Panc1 (cell line): ENCODE results near the gene NPAS3. TPM values are rescaled to one million over a fixed set of nuclear protein-coding genes. Genes with fewer than 3 reads are reported as not detected.

Experiments
- ATAC-seq: fragments of 200-7000 bp; cut with Tn5 transposase; 2 replicates; pipeline ENCODE4 v1.9.1; 2020; ENCODE audit warnings: mild to moderate bottlenecking, moderate library complexity
- BruUV-seq: library from RNA; stranded (reverse); fragments of 400-500 nt; replicated peaks from 2 replicates; lab custom pipeline; 2021; lab: Mats Ljungman, UMichigan
- CTCF ChIA-PET: fragments of 300-600 bp; sonication (Branson Sonifier 250); formaldehyde crosslinking; loops from one replicate; lab custom pipeline; 2022; ENCODE audit warnings: antibody characterized with exemption; lab: Charles Lee
- POLR2A ChIA-PET: fragments of 300-600 bp; sonication (Branson Sonifier 250); formaldehyde crosslinking; loops from one replicate; lab custom pipeline; 2022; ENCODE audit warnings: antibody characterized with exemption; lab: Charles Lee
- DNase-seq: peaks from one replicate; pipeline ENCODE4 v3.0.0-alpha.2; 2010; ENCODE audit warnings: low read depth, low spot score
- H3K27ac ChIP-seq: 2 replicates; pipeline ENCODE4 v1.5.1; 2011; ENCODE audit warnings: mild to moderate bottlenecking, low read length, inconsistent platforms
- H3K27me3 ChIP-seq: fragments of 200-500 bp; sonication (Bioruptor generic); 2 replicates; pipeline ENCODE4 v1.6.0; 2014; ENCODE audit warnings: low read length, inconsistent platforms; ENCODE audit not compliant: control insufficient read depth, insufficient read depth
- H3K36me3 ChIP-seq: fragments of 200-500 bp; sonication (Bioruptor generic); 2 replicates; pipeline ENCODE4 v1.5.1; 2014; ENCODE audit warnings: inconsistent platforms, mild to moderate bottlenecking, low read length, moderate library complexity; ENCODE audit not compliant: control insufficient read depth, insufficient read depth
- H3K4me1 ChIP-seq: 2 replicates; pipeline ENCODE4 v1.5.1; 2011; ENCODE audit warnings: inconsistent platforms, mild to moderate bottlenecking, low read length, moderate library complexity; ENCODE audit not compliant: control insufficient read depth, insufficient read depth
- H3K4me3 ChIP-seq, 2 experiments: 2 replicates each; pipeline ENCODE4 v1.5.1; 2011 to 2012; ENCODE audit warnings: low read depth in 2 of 2, low read length in 2 of 2, mild to moderate bottlenecking in 2 of 2, inconsistent platforms in 1 of 2, moderate library complexity in 1 of 2
- H3K9me3 ChIP-seq: fragments of 200-500 bp; sonication (Bioruptor generic); 2 replicates; pipeline ENCODE4 v1.5.1; 2014; ENCODE audit warnings: low read depth, mild to moderate bottlenecking, inconsistent platforms, low read length, moderate library complexity; ENCODE audit not compliant: control insufficient read depth, insufficient read depth
- POLR2AphosphoS5 ChIP-seq: IDR thresholded peaks from 2 replicates; pipeline ENCODE4 v1.6.1; 2012; ENCODE audit warnings: mild to moderate bottlenecking, low read depth, low read length, moderate library complexity
- SIN3A ChIP-seq: IDR thresholded peaks from 2 replicates; pipeline ENCODE4 v1.6.1; 2012; ENCODE audit warnings: low read depth, mild to moderate bottlenecking, low read length, moderate library complexity, borderline replicate concordance; ENCODE audit not compliant: insufficient read depth
- TCF7L2 ChIP-seq: IDR thresholded peaks from 2 replicates; pipeline ENCODE4 v1.6.1; 2011; ENCODE audit warnings: mild to moderate bottlenecking, low read depth, low read length, inconsistent platforms
- in situ Hi-C: cut with HindIII; loops from 2 replicates; pipeline ENCODE4 v1.10.0; 2016; ENCODE audit warnings: low sequenced_read_pairs, low pct_unique_long_range_greater_than_20kb
- intact Hi-C: fragments of 100-400 bp; cut with micrococcal nuclease; formaldehyde crosslinking; loops from one replicate; pipeline ENCODE4 v1.10.0; 2022; ENCODE audit not compliant: unreplicated experiment
- total RNA-seq: library from RNA; stranded (reverse); gene quantifications from one replicate; pipeline ENCODE4 v1.2.1, GENCODE V29; 2021; ENCODE audit not compliant: unreplicated experiment
- TF ChIP-seq, protein P1 (sequence below): fragments of 450-650 bp; IDR thresholded peaks from 2 replicates; pipeline ENCODE4 v1.5.1; 2017; ENCODE audit warnings: mild to moderate bottlenecking
- TF ChIP-seq, protein P2 (sequence below), 2 experiments: IDR thresholded peaks; 2 replicates each; pipeline ENCODE4 v1.6.1; 2011 to 2012; ENCODE audit warnings: low read depth in 2 of 2, control low read depth in 1 of 2, low read length in 1 of 2, mild to moderate bottlenecking in 1 of 2, moderate library complexity in 1 of 2; ENCODE audit not compliant: insufficient read depth in 1 of 2

Gene NPAS3
- total RNA-seq, 1 experiment from 2014 or later, result 0.23 TPM

DNA sequence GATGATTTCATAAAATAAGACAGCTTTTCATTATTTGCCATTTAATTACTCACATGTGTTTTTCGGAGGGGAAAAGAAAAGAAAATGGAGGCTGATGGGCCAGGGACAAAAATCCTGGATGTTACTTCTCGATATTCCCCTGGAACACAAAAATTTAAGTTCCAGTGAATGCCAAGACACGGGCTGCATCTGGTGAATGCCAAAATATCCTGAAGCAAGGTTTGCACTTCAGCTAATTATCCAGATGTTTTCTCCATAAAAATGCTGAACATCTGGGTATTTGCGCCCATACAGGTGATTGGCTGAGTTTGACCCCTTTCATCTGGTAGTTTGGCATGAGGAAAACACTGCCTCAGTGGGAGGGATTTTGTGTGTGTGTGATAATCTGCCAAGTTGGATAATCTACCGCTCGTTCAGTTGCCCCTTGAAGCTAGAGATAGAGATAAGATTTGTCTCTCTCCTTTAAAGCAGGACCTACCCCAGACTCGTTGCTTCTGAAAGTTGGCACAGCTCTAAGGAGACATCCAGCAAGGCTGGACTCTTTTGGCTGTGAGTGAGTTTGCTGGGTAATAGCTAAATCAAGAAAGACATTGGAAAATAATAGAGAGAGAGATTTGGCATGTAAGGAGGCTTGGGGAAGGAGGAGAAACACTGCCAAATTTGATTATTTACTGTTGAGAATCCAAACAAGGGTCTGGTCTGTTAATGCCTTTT, 622.2 kb downstream of the NPAS3 start:
- Histone ChIP-seq H3K27ac (no peak overlapping the region), H3K4me1 (no peaks in the 10 kb centered on the region), H3K4me3 (no peak overlapping the region), H3K36me3 (no peaks in the 10 kb centered on the region), H3K9me3 (no peaks in the 10 kb centered on the region), H3K27me3 (no peaks in the 10 kb centered on the region)
- ChIA-PET CTCF (no interaction called here), POLR2A (no interaction called here)
- in situ Hi-C loops, result no loop called here
- TF ChIP-seq POLR2AphosphoS5 (no peak), TCF7L2 (no peak), SIN3A (no peak)
- TF ChIP-seq, protein P1, sequence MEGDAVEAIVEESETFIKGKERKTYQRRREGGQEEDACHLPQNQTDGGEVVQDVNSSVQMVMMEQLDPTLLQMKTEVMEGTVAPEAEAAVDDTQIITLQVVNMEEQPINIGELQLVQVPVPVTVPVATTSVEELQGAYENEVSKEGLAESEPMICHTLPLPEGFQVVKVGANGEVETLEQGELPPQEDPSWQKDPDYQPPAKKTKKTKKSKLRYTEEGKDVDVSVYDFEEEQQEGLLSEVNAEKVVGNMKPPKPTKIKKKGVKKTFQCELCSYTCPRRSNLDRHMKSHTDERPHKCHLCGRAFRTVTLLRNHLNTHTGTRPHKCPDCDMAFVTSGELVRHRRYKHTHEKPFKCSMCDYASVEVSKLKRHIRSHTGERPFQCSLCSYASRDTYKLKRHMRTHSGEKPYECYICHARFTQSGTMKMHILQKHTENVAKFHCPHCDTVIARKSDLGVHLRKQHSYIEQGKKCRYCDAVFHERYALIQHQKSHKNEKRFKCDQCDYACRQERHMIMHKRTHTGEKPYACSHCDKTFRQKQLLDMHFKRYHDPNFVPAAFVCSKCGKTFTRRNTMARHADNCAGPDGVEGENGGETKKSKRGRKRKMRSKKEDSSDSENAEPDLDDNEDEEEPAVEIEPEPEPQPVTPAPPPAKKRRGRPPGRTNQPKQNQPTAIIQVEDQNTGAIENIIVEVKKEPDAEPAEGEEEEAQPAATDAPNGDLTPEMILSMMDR, result no peak
- TF ChIP-seq, protein P2, sequence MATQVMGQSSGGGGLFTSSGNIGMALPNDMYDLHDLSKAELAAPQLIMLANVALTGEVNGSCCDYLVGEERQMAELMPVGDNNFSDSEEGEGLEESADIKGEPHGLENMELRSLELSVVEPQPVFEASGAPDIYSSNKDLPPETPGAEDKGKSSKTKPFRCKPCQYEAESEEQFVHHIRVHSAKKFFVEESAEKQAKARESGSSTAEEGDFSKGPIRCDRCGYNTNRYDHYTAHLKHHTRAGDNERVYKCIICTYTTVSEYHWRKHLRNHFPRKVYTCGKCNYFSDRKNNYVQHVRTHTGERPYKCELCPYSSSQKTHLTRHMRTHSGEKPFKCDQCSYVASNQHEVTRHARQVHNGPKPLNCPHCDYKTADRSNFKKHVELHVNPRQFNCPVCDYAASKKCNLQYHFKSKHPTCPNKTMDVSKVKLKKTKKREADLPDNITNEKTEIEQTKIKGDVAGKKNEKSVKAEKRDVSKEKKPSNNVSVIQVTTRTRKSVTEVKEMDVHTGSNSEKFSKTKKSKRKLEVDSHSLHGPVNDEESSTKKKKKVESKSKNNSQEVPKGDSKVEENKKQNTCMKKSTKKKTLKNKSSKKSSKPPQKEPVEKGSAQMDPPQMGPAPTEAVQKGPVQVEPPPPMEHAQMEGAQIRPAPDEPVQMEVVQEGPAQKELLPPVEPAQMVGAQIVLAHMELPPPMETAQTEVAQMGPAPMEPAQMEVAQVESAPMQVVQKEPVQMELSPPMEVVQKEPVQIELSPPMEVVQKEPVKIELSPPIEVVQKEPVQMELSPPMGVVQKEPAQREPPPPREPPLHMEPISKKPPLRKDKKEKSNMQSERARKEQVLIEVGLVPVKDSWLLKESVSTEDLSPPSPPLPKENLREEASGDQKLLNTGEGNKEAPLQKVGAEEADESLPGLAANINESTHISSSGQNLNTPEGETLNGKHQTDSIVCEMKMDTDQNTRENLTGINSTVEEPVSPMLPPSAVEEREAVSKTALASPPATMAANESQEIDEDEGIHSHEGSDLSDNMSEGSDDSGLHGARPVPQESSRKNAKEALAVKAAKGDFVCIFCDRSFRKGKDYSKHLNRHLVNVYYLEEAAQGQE (IDR thresholded peaks at IDR 0.05; ENCODE audit: insufficient read depth in 1 of 2, low read depth in 2 of 2, low read length in 1 of 2), result no peak
- BruUV-seq, result no TSS peak
- DNase-seq (no peak), ATAC-seq (no peak)
- intact Hi-C loops, result no loop called here

DNA sequence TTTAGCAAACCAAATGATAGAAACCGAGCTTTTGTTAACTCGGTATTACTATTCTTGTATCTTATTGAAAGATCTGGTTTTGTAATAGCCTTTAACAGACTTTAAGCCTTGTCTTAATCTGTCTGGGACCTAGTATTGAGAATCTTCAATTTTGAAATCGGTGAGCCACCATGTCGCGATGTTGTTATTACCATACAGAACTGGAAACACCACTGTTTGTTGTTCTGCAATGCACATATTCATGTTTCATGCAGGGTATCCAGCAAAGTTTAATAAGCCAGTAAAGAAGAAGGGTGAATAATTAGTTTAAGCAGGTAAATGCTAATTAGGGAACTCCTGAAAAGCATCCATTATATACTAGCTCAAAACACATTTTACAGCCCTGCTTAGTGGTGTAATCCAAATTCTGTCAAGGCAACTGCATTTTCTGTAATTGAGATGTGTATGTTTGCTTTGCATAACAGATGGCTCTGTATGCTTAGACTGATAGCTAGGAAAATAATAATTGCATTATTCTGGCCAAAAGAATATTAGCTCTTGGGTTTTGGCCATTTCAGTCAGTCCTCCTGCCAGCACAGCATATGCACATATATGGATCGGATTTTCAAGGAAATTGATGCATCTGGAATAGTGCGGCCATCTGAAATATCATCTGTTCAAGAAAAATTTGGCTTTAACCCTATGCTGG, 623.0 kb downstream of the NPAS3 start:
- intact Hi-C loops, result no loop called here
- POLR2A ChIA-PET, result no interaction called here

More for the DNA sequence above, 623.0 kb downstream of the NPAS3 start:
- DNase-seq (no peak), ATAC-seq (no peak)
- in situ Hi-C loops, result no loop called here
- H3K36me3 ChIP-seq, result no peaks in the 10 kb centered on the region
- no TSS peak for BruUV-seq
- no peak overlapping the region for H3K4me3 ChIP-seq
- CTCF ChIA-PET, result no interaction called here
- no peaks in the 10 kb centered on the region for H3K27me3 ChIP-seq
- no peaks in the 10 kb centered on the region for H3K4me1 ChIP-seq
- H3K9me3 ChIP-seq, result no peaks in the 10 kb centered on the region
- no peak overlapping the region for H3K27ac ChIP-seq
- TF ChIP-seq, protein P2 (IDR thresholded peaks at IDR 0.05; ENCODE audit: insufficient read depth in 1 of 2, low read depth in 2 of 2, low read length in 1 of 2), result no peak
- TF ChIP-seq POLR2AphosphoS5, result no peak
- TF ChIP-seq TCF7L2, result no peak
- no peak for TF ChIP-seq SIN3A
- TF ChIP-seq, protein P1, result no peak
